A673 (cell line): ENCODE results near the gene SLC38A2.

ENCODE experiments used
- EZH2 ChIP-seq: fragments of 200-600 bp; sonication (generic); IDR thresholded peaks from 2 replicates; pipeline ENCODE4 v1.6.1; 2017; ENCODE audit warnings: borderline replicate concordance, low read depth, mild to moderate bottlenecking, mixed read lengths, antibody characterized with exemption, low read length; ENCODE audit not compliant: poor library complexity, severe bottlenecking
- TF ChIP-seq, protein P1 (sequence below): fragments of 300-800, 200-600 bp; sonication (generic); conservative IDR thresholded peaks from 2 replicates; pipeline ENCODE4 v1.5.1; 2017; ENCODE audit warnings: low read depth, mild to moderate bottlenecking, antibody characterized with exemption, low read length, moderate library complexity, mixed read lengths

DNA sequence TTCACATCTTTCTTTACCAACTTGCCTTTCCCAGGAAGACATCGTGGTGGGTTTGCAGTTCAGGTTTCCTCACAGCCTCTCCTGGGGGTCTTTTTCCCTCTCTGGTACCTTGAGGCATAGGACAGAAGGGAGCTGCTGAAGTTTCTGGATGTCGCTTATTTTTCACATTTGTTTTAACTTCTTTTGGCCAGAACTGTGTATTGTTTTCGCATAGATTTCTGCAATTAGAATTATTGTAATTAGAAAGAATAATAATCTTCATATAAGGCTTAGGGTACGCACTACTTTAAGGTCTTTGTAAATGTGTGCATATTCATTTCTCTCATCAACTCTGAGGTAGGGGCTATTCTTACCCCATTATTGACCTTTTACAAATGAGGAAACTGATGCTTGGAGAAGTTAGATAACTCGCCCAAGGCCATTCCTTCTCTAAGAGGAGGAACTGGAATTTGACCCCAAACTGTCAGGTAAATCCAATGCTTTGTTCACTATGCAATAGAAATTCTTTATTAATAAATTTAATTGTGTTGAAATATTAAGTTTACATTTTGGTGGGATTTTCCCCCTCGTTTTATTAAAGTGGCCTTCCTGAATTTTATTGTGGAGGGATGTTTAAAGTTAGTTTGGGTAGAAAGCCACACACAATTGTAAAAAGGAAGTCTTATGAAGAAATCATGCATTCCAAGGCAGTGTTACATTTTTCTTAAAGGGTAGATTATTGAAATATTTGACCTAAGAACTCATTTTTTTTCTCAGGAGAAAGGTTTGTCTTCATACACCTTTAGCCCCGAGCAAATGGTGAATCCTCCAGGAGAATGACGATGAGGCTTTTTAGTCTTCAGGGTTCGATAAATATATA lies 12.1 kb upstream of the SLC38A2 start:
- TF ChIP-seq, protein P1, sequence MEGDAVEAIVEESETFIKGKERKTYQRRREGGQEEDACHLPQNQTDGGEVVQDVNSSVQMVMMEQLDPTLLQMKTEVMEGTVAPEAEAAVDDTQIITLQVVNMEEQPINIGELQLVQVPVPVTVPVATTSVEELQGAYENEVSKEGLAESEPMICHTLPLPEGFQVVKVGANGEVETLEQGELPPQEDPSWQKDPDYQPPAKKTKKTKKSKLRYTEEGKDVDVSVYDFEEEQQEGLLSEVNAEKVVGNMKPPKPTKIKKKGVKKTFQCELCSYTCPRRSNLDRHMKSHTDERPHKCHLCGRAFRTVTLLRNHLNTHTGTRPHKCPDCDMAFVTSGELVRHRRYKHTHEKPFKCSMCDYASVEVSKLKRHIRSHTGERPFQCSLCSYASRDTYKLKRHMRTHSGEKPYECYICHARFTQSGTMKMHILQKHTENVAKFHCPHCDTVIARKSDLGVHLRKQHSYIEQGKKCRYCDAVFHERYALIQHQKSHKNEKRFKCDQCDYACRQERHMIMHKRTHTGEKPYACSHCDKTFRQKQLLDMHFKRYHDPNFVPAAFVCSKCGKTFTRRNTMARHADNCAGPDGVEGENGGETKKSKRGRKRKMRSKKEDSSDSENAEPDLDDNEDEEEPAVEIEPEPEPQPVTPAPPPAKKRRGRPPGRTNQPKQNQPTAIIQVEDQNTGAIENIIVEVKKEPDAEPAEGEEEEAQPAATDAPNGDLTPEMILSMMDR = no peak
- TF ChIP-seq EZH2 = no peak
